ENCODE results near the gene NKX3-2. TPM values are rescaled to one million over a fixed set of nuclear protein-coding genes. Genes with fewer than 3 reads are reported as not detected.

The NKX3-2 gene
- total and polyA plus RNA-seq, 2 of the 8 experiments (the other 6 are each of a cell fraction or from before 2014, with no cell fraction given) = 0.13 TPM; not detected in 1

DNA sequence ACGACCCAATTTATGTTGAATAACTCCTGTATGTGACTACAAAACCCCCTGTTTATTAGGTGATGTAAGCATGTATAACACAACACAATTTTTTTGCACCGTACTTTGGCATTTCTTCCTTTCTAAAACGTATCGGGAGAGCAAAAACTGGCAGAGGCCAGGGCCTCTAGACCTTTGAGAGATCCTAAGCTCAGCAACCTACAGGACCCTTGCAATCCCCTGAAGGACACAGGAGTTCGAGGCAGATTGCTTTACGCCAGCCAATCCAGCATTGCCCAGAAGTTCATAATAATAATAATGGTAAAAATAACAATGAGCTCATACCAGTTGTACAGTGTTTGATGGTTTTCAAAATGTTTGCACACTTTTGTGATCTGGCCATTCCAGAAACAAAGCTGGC lies 7.7 kb downstream of the NKX3-2 start:
- no peak overlapping the region for H4K8ac ChIP-seq (ENCODE audit: extremely low read depth, insufficient read depth, low read length)
- peaks cover 0 to 3% of the 10 kb centered on the region in 2 experiments; a peak in 2 of 4 replicates for H3K9me3 ChIP-seq (ENCODE audit: insufficient read depth in 2 of 2, low read depth in 1 of 2, low read length in 1 of 2)
- no peak overlapping the region for H3K4ac ChIP-seq (replicated peaks; ENCODE audit: insufficient read length, low read depth, low read length)
- H3K79me1 ChIP-seq (ENCODE audit: low read depth, low read length) = no peaks in the 10 kb centered on the region
- H3K4me1 ChIP-seq (replicated peaks in 1 of 4; ENCODE audit: control insufficient read depth in 3 of 4, insufficient read depth in 4 of 4, low read length in 3 of 4) = peaks cover 6 to 27% (median 12%) of the 10 kb centered on the region in 4 experiments
- H4K91ac ChIP-seq (replicated peaks; ENCODE audit: insufficient read length, low read length) = no peak overlapping the region
- H2AFZ ChIP-seq (ENCODE audit: low read length) = no peak overlapping the region
- peaks cover 10 to 49% of the 10 kb centered on the region in 2 experiments for H4K20me1 ChIP-seq (replicated peaks in 1 of 2; ENCODE audit: control insufficient read depth in 1 of 2, insufficient read depth in 2 of 2, low read length in 2 of 2)
- H3K79me2 ChIP-seq (ENCODE audit: control insufficient read depth in 1 of 2, insufficient read depth in 2 of 2, low read length in 2 of 2) = no peaks in the 10 kb centered on the region
- no peak overlapping the region for H3K14ac ChIP-seq (ENCODE audit: insufficient read length)
- no peak overlapping the region for H2AK5ac ChIP-seq (ENCODE audit: low read depth, low read length)
- ChIA-PET CTCF (ENCODE audit: partially characterized antibody) (interaction anchor here (1.4 to 2.4 kb wide), 5 partner anchors 9 to 15 kb away, joined by 4 to 13 read pairs (median 9); no protein-coding TSS in a partner anchor), POLR2A (ENCODE audit: partially characterized antibody) (interaction anchor here (0.9 to 1.9 kb wide), 5 partner anchors 7 to 53 kb away, joined by 3 to 9 read pairs (median 3); partner anchors contain the start of gene NKX3-2)
- no peak for FAIRE-seq
- H3K4me2 ChIP-seq (ENCODE audit: insufficient read depth in 1 of 2, low read depth in 2 of 2, low read length in 2 of 2) = no peak overlapping the region; a peak in 1 of 4 replicates
- no peak overlapping the region for H3K23ac ChIP-seq (ENCODE audit: insufficient read length)
- peaks cover 93 to 100% (median 99%) of the 10 kb centered on the region in 4 experiments for H3K27me3 ChIP-seq (replicated peaks in 1 of 4; ENCODE audit: control insufficient read depth in 3 of 4, extremely low read depth in 1 of 4, insufficient read depth in 3 of 4, low read length in 3 of 4)
- no peak overlapping the region for H3K18ac ChIP-seq (ENCODE audit: extremely low read depth, low read length)
- 0 out of 2 replicates have a peak overlapping the region, but pooled peaks have one; percentile 63 for H2BK12ac ChIP-seq (ENCODE audit: low read depth, low read length)
- no peak overlapping the region for H2BK120ac ChIP-seq (replicated peaks; ENCODE audit: low read depth, low read length)
- DNase-seq (ENCODE audit: low read depth in 1 of 2, low spot score in 2 of 2) = no peak
- no peaks in the 10 kb centered on the region for H3K23me2 ChIP-seq (ENCODE audit: low read depth, low read length)
- H3K4me3 ChIP-seq (ENCODE audit: extremely low read depth in 1 of 4, insufficient read depth in 2 of 4, low read depth in 3 of 4, low read length in 4 of 4) = no peak overlapping the region
- no peak overlapping the region for H3K27ac ChIP-seq (ENCODE audit: low read depth, low read length)
- no peak overlapping the region for H3K9ac ChIP-seq (replicated peaks in 1 of 4; ENCODE audit: extremely low read depth in 1 of 4, low read depth in 3 of 4, low read length in 3 of 4)
- H3K56ac ChIP-seq (replicated peaks; ENCODE audit: insufficient read length, low read depth, low read length) = no peak overlapping the region
- no peak overlapping the region for H2BK5ac ChIP-seq (ENCODE audit: low read depth, low read length)
- no peaks in the 10 kb centered on the region for H3K36me3 ChIP-seq (ENCODE audit: control insufficient read depth in 2 of 4, insufficient read depth in 4 of 4, low read length in 3 of 4)
- no peak overlapping the region for H4K5ac ChIP-seq (ENCODE audit: insufficient read length, low read depth, low read length)
- H2BK15ac ChIP-seq (ENCODE audit: low read length) = peak overlapping the region; percentile 95; the same call in 1 of the 2 replicates
- no peak overlapping the region for H2BK20ac ChIP-seq (ENCODE audit: low read length)
- WGBS, 2 experiments (ENCODE audit: extremely low coverage in 1 of 2, insufficient coverage in 1 of 2, insufficient read length in 1 of 2, insufficient replicate concordance in 2 of 2, low coverage in 1 of 2, low lambda C conversion rate in 2 of 2, missing lambda C conversion rate in 1 of 2) = 30% methylated on average over 6 of the region's 6 CpGs; no CpG with 5 or more reads in 1 of the 2 experiments
- TF ChIP-seq JUND (IDR thresholded peaks at IDR 0.05; ENCODE audit: low read length) = no peak
- TF ChIP-seq FOSL1 (IDR thresholded peaks at IDR 0.05; ENCODE audit: insufficient read depth, low read depth, low read length) = no peak
- no peak for TF ChIP-seq JUN (IDR thresholded peaks at IDR 0.05; ENCODE audit: low read depth, low read length)
- no peak for TF ChIP-seq NRF1 (IDR thresholded peaks at IDR 0.05; ENCODE audit: low read depth, low read length)
- no peak for TF ChIP-seq SAP30 (IDR thresholded peaks at IDR 0.05; ENCODE audit: insufficient read depth, insufficient replicate concordance, low read length)
- TF ChIP-seq, protein P1, sequence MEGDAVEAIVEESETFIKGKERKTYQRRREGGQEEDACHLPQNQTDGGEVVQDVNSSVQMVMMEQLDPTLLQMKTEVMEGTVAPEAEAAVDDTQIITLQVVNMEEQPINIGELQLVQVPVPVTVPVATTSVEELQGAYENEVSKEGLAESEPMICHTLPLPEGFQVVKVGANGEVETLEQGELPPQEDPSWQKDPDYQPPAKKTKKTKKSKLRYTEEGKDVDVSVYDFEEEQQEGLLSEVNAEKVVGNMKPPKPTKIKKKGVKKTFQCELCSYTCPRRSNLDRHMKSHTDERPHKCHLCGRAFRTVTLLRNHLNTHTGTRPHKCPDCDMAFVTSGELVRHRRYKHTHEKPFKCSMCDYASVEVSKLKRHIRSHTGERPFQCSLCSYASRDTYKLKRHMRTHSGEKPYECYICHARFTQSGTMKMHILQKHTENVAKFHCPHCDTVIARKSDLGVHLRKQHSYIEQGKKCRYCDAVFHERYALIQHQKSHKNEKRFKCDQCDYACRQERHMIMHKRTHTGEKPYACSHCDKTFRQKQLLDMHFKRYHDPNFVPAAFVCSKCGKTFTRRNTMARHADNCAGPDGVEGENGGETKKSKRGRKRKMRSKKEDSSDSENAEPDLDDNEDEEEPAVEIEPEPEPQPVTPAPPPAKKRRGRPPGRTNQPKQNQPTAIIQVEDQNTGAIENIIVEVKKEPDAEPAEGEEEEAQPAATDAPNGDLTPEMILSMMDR (IDR thresholded peaks at IDR 0.05; ENCODE audit: control extremely low read depth in 1 of 3, insufficient read depth in 1 of 3, low read depth in 1 of 3, low read length in 3 of 3) = no peak
- no peak for TF ChIP-seq YY1 (IDR thresholded peaks at IDR 0.05; ENCODE audit: low read depth, low read length)
- no peak for TF ChIP-seq BCL11A (IDR thresholded peaks at IDR 0.05; ENCODE audit: low read depth in 2 of 2, low read length in 2 of 2)
- TF ChIP-seq RNF2 (IDR thresholded peaks at IDR 0.05; ENCODE audit: borderline replicate concordance, low read depth, low read length, missing control alignments, poor library complexity, severe bottlenecking) = no peak
- no peak for TF ChIP-seq EP300 (IDR thresholded peaks at IDR 0.05; ENCODE audit: borderline replicate concordance in 1 of 2, low read depth in 2 of 2, low read length in 2 of 2)

Data from H1 (cell line).